NCI-H1417 (cell line): ENCODE results near the gene SMIM38.
A peak's percentile ranks its signal among the peaks of the same experiment; 100 is the strongest.

Experiments
- DNase-seq, 3 experiments: peaks; one replicate each; lab custom pipeline; 2025; lab: John Stamatoyannopoulos, UW

The SMIM38 gene

GRCh38 chr11:69180726-69181125 is 25.0 kb downstream of the SMIM38 start:
- no peak for DNase-seq

- DNase-seq: no peak
Observed at GRCh38 chr11:69183613-69184012, 27.9 kb downstream of the SMIM38 start.

GRCh38 chr11:69186316-69187260 is 30.9 kb downstream of the SMIM38 start:
- DNase-seq: no peak

GRCh38 chr11:69187540-69188065 is 31.9 kb downstream of the SMIM38 start:
- no peak for DNase-seq

- no peak for DNase-seq
Observed at GRCh38 chr11:69189059-69189458, 33.3 kb downstream of the SMIM38 start.

GRCh38 chr11:69190796-69191536 is 35.2 kb downstream of the SMIM38 start:
- no peak for DNase-seq

- no peak for DNase-seq
Observed at GRCh38 chr11:69192301-69192721, 36.6 kb downstream of the SMIM38 start.

GRCh38 chr11:69193151-69193550 is 37.4 kb downstream of the SMIM38 start:
- DNase-seq: no peak

GRCh38 chr11:69193629-69194028 is 37.9 kb downstream of the SMIM38 start:
- DNase-seq: no peak

GRCh38 chr11:69194396-69194795 is 38.7 kb downstream of the SMIM38 start:
- DNase-seq: no peak

- DNase-seq: no peak
Observed at GRCh38 chr11:69194956-69195355, 39.2 kb downstream of the SMIM38 start.

GRCh38 chr11:69195824-69196782 is 40.4 kb downstream of the SMIM38 start:
- DNase-seq: no peak

GRCh38 chr11:69196783-69197169 is 41.0 kb downstream of the SMIM38 start:
- DNase-seq: no peak

GRCh38 chr11:69198891-69199582 is 43.3 kb downstream of the SMIM38 start:
- DNase-seq: no peak

- DNase-seq: no peak
Observed at GRCh38 chr11:69199583-69200315, 44.0 kb downstream of the SMIM38 start.

- peak in 1 of 3 experiments; percentile 28 for DNase-seq
Observed at GRCh38 chr11:69200331-69201065, 44.8 kb downstream of the SMIM38 start.

- no peak for DNase-seq
Observed at GRCh38 chr11:69201066-69201365, 45.3 kb downstream of the SMIM38 start.

- DNase-seq: no peak
Observed at GRCh38 chr11:69201764-69202370, 46.1 kb downstream of the SMIM38 start.

GRCh38 chr11:69202511-69203221 is 46.9 kb downstream of the SMIM38 start:
- no peak for DNase-seq
